M059J (cell line): Measurements from ENCODE around the gene GEMIN5. TPM values are rescaled to one million over a fixed set of nuclear protein-coding genes. Genes with fewer than 3 reads are reported as not detected.
A peak's percentile ranks its signal among the peaks of the same experiment; 100 is the strongest.

Experiments used
- DNase-seq: peaks from one replicate; pipeline ENCODE4 v3.0.0-alpha.2; 2012; ENCODE audit warnings: low read depth
- total RNA-seq: library from RNA; depleted of rRNA; stranded (reverse); fragments of >200 nt; shearing (Covaris generic); gene quantifications from 2 replicates; pipeline ENCODE4 v1.2.3, GENCODE V29; 2014

The GEMIN5 gene
- total RNA-seq, 1 experiment from 2014 or later: 12.8 TPM

DNA sequence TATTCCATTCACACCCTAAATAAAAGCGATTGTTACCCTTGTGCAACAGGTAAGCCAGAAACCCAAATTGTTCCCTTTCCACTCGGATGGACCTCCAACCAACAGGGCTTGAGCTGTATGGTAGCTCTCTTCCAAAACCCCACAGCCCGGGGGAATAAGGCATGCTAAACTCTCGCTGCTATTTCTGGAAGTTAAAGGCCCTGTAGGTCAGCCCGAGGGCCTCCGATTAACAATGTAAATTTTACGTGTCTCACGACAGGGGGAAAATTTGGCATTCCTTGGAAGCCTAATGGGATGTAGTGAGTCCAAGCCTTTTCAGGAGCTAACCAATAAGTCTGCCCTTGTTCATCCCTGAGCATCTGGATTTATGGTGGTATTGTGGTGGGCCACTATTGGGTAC is 53.6 kb downstream of the GEMIN5 start:
- no peak for DNase-seq

- DNase-seq: no peak
Measured at GRCh38 chr5:154881986-154882385, 56.0 kb downstream of the GEMIN5 start.

GRCh38 chr5:154878642-154879335 is 59.2 kb downstream of the GEMIN5 start:
- peak; percentile 26 for DNase-seq

- no peak for DNase-seq
Measured at GRCh38 chr5:154873791-154874331, 64.2 kb downstream of the GEMIN5 start.

DNA sequence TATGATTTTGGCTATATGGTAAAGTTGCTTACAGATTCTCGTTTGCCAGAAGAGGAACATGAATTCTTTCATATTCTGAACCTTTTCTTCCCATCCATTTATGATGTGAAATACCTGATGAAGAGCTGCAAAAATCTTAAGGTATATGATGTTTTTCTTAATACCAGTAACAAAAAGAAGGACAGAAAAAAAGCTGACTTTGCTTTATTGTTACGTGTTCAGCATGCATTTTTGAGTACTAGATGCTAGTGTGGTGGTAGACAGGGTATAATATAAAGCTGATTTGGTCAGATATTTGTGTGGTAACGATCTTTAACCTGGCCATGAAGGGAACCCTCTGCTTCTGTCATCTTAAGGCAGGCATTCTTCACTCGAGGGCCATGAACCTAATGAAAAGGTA is 66.3 kb downstream of the GEMIN5 start:
- DNase-seq: no peak

DNA sequence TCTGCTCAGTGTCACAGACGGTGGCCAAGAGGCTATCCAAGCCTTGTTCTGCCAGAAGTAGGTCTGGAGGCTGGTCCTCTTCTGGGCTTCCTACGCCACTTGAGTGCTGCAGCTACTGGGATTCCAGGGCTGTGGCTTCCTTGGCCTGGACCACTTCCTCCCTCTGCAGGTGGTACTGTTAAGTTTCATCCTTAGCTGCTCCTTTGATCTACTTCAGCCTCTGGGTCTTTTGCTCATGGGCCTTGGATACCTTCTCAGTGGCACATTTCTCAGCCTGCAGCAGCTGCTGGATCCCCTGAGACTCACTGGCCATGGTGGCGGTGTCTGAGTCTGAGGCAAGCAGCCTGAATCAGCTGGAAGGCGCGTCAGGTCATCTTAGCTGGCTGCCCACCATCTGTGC is 69.3 kb downstream of the GEMIN5 start:
- DNase-seq: peak; percentile 9

DNA sequence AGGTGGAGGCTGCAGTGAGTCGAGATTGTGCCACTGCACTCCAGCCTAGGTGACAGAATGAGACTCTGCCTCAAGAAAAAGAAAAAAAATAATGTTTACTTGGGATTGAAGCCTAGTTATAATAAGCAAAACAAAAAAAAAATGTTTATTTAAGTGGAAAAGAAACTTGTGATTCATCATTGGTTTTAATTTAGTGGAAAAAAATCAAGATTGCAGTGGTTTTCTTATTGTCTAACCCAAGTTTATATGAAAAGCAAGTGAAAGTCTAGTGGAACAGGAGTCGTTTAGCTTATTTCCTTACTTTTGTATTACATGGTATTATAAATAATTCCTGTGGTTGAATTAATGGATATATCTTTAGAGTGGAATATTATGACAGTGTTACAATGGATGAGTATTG is 71.2 kb downstream of the GEMIN5 start:
- DNase-seq: peak; percentile 45

- DNase-seq: no peak
Measured at GRCh38 chr5:154865466-154866184, 72.4 kb downstream of the GEMIN5 start.

DNA sequence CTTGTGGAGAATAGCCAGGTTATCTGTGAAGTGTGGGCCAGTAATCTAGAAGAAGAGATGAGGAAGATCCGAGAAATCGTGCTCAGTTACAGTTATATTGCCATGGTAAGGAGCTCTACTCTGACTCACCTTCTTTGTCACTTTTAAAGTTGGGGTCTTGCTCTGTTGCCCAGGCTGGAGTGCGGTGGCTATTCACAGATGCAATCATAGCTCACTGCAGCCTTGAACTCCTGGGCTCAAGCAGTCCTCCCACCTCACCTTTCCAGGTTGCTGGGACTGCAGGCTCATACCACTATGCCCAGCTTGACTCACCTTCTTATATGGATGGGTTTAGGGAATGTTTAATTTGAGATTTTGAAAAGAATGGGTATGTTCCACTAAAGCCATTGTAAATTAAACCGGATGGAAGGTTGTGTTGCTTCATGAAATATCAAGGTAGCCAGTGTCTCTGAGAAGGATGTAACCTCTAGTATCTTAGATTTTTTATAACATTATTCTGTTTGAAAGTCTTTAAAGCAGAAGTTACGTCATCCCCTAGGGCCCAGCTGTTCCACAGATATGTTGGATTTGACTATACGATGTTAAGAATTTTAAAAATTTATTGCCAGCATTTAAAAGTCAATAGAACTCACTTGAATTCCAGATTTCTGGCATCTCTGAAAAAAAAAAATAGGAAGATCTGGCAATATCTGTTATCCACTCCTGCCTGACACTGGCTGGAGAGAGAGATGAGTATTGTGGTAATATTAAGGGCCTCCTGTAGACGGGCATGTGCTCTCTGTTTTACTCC is 74.5 kb downstream of the GEMIN5 start:
- no peak for DNase-seq

- DNase-seq: no peak
Measured at GRCh38 chr5:154862766-154863165, 75.2 kb downstream of the GEMIN5 start.

- no peak for DNase-seq
Measured at GRCh38 chr5:154861946-154862345, 76.1 kb downstream of the GEMIN5 start.

DNA sequence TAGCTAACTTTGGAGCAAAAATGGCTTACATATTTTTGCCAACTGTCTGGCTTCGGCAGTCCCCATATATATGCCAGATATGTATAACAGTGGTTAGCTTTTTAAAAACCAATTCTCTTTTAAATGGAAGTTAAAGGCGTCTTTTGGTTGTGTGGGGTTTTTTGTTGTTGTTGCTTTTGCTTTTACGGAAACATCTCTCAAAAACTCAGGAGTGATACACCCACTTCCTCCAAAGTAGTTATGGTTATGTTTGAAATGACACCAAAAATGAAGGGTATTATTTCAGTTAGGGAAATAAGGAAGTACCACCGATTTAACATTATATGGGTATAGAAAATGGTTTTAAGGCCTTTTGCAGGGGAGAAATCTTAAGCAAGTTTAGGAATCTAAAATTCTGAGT is 77.2 kb downstream of the GEMIN5 start:
- no peak for DNase-seq

- DNase-seq: peak; percentile 22
Measured at GRCh38 chr5:154860123-154860522, 77.9 kb downstream of the GEMIN5 start.

GRCh38 chr5:154858972-154859871 is 78.8 kb downstream of the GEMIN5 start:
- peak; percentile 21 for DNase-seq

GRCh38 chr5:154858297-154858971 is 79.6 kb downstream of the GEMIN5 start, which contains the start of gene CNOT8:
TSS of gene CNOT8 (plus strand) at chr5:154858627. CDS start at chr5:154863279, 4,652 bp downstream.
- peak; percentile 95 for DNase-seq

DNA sequence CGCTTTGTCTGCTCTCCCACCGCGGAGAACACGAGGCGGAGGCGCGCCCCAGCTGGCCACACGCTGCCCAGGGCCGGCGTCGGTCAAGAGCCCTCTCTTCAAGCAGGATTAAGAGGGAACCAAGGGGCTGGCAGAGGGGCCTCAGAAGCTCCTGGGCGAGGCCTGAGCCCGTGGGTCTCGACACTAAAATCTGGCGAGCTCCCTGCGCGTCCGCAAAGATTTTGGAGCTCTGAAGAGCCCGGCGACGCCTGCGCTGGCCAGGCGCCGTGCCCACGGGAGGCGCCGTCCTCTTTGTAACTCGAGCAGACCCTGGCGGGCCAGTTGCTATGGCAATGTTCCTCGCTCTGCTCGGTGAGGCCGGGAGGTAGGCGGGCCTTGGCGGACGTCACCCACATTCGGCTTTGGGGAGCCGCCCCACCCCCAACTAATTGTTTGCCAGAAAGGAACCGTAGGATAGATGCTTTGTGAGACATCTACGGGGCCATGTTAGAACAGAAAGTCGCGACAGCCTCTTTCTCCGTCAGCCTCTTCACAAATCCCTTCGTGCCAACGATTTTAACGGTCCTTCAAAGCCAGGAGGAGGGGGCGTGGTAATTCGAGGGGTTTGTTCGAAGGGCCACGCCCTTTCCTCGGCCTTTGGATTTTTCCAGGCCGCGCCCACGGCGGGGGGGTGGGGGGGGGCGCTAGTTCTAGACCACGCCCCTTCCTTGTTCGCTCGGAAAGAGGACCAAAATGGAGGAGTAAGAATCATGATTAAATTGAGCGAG is 80.3 kb downstream of the GEMIN5 start:
- peak; percentile 96 for DNase-seq

DNA sequence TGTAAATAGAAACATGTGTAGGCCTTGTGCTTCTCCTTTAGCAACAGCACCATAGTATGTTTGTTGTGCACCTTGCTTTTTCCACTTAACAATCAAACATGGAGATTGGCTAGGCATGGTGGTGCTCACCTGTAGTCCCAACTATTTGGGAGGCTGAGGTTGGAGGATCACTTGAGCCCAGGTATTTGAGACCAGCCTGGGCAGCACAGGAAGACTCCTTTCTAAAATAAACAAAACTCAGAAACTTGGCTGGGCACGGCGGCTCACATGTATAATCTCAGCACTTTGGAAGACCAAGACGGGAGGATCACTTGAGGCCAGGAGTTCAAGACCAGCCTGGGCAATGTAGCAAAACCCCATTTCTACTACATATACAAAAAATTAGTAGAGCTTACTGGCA is 86.7 kb downstream of the GEMIN5 start:
- DNase-seq: no peak

GRCh38 chr5:154850255-154851062 is 87.6 kb downstream of the GEMIN5 start, which contains the start of gene FAXDC2:
TSS of gene FAXDC2 (minus strand) at chr5:154850603. CDS start at chr5:154838178, 12,425 bp downstream.
- DNase-seq: peak; percentile 68

DNA sequence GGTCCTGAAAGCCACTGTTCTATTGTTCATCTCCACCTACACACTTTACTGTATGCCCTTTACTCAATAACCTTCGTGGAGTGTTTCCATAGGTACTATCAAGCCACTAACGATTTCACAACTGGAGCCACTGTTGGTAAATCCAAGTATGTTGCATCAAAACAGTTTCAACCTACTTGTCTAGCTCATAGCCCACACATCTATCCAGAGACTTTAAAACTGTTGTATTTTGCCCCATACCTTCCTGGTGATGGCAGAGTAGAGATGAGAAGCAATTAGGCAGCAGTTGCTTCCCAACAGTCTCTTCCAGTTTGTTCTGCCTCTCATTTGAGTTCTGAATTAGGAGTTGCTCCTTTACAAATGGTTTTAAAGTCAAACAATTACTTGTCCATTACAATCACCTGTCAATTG is 88.2 kb downstream of the GEMIN5 start:
- DNase-seq: peak; percentile 8
